Measurements from ENCODE around the gene PALS2.

The PALS2 gene, protein sequence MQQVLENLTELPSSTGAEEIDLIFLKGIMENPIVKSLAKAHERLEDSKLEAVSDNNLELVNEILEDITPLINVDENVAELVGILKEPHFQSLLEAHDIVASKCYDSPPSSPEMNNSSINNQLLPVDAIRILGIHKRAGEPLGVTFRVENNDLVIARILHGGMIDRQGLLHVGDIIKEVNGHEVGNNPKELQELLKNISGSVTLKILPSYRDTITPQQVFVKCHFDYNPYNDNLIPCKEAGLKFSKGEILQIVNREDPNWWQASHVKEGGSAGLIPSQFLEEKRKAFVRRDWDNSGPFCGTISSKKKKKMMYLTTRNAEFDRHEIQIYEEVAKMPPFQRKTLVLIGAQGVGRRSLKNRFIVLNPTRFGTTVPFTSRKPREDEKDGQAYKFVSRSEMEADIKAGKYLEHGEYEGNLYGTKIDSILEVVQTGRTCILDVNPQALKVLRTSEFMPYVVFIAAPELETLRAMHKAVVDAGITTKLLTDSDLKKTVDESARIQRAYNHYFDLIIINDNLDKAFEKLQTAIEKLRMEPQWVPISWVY

DNA sequence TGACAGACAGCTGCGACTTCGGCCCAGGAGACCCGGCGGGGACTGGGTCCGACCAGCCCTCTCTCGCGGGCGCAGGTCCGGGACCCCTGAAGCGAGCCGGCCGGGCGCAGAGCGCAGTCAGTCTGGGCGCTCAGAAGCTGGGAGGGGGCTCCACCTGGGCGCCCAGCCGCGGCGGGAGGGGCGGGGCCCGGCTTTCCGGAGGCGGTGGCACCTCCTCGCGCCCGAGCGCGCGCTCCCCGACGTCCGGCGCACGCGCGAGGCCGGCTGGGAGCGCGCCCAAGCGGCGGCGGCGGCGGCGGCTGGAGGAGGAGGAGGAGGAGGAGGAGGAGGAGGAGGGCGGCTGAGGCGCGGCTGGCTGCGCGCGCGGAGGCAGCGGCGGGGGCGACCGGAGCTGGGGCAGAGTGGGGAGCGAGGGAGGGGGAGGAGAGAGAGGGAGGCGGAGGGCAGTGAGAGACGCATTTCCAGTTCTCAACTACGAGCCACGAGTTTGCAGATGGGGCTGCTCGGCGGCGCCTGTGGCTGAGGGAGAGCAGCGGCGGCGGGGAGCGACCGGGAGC, at the start of gene PALS2:
TSS of gene PALS2 (plus strand) at position 456 of the 557 bp plus-strand sequence. CDS start 50,216 bp downstream, outside the sequence.
- peak; percentile 5 for DNase-seq

DNA sequence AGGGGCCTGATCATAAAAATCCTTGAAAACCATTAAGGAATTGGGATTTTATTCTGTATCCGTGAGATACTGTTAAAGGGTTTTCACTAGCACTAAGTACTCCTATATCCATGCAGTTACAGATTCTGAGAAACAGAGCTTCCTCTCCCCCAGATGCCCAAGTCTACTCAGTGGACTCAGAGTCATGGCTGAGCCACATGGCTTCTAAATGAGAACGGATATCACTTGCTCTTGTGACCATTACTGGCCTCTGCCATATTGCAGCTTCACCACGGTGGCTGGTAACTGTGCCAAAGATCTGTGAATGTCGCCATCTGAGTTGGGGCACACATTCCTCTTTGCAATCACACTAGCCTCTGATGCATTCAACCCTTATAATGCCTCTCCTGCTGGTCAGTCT, 42.0 kb upstream of the PALS2 start:
- DNase-seq = no peak

DNA sequence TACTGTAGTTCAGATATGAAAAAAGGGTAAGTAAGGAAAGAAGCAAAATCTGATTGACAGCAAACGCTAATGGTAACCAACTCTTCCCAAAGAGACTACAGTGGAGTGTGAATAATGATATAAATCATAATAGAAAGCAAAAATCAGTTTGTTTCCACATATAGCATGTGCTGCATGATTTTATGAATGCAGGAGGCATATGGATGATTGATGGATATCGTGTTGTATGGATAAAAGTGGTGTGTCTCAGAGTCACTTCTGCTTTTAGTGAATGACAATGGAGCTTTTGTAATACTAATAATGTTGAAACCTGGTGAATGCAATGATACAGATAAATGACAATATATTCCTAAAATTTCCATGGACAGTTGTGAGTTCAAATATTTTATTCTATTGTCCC, 36.6 kb upstream of the PALS2 start:
- DNase-seq = no peak

DNA sequence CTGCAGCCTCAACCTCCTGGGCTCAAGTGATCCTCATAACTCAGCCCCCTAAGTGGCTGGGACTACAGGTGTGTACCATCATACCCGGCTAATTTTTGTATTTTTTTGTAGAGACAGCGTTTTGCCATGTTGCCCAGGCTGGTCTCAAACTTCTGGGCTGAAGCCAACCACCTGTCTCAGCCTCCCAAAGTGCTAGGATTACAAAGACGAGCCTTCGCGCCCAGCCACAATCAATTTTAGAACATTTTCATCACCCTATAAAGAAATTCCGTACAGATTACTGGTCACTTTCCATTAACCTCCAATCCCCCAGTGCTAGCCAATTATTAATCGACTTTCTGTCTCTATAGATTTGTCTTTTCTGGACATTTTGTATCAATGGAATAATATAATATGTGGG, 32.3 kb upstream of the PALS2 start:
- no peak for DNase-seq

DNA sequence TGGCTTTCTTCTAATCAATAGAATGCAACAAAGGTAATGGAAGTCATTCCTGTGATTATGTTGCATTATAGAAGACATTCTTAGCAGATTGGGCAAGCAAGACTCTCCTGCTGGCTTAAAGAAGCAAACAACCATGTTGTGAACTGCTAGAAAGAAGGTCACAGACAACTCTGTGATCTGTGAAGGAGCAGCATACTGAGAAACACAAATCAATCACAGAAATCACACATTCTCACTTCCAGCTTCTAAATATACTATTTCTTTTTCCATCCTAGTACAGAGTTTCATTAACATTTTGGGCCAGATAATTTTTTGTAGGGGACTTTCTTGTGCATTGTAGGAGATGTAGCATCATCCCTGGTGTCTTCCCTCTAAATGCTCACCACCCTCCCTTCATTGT, 28.0 kb upstream of the PALS2 start:
- DNase-seq = no peak

DNA sequence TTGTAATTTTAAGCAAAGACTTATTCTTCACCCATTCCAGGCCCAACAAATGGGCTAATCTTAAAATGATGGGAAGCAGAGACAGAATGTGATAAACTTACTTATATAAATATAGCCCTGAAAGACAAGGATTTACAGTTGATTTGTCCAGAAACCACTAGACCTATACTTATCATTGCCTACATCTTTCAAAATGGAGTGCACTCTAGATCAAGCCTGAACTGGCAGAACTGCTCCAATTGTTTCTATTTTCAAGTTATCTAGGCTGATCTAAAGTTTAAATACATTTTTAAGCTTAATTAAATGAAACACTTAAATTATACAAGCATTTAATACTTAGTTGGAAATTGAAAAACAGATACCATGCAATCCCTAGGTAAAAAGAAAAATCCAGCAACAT, 24.9 kb upstream of the PALS2 start:
- no peak for DNase-seq

DNA sequence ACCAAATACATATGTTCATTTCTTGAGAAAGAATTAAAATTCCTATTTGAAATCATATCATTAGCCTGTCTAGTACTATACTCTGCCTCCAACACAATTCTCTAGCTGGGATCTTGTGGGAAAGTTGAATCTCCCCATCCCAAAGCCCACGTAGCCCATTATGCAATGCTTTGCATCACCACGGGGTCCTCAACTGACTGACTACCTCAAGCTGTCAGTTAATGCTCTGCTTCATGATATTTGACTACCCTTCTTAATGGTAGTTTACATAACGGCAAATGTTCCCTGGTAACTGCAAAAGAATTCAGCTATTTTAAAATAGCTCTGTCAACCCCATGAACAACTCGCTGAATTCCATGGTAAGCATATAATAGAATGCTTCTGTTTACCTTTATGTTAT, 23.3 kb upstream of the PALS2 start:
- no peak for DNase-seq

DNA sequence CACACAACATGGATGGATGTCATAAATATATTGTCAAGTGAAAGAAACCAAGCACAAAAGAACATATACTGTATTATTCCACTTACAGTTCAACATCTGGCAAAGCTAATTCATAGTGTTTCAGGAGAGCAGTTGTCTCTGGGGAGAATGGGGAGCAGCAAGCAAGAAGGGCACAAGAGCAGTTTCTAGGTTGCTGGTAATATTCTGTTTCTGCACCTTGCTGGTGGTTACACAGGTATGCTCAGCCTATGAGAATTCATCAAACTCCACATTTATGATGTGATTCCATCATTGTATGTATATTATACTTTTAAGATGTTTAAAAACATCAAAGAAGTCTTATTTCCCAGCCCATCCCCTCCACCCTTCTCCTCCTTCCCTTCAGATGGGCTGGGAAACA, 18.1 kb upstream of the PALS2 start:
- no peak for DNase-seq

DNA sequence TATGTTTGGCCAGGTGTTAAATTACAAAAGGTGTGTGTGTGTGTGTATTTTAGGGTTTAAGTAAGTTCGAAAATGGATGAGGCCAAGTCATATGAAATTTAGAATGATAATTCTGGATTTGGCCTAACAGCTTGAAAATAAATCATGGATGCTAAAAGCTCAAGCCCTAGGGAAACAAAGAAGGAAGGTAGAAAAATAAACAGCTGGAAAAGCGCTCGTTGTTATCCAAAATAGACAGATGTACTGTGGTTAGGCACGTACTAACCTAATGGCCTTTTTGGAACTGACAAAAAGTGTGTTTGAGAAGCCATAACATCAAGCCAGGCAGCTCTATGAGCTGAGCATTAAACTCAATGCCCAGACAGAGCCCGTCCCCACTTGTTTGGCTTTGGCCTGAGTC, 17.5 kb upstream of the PALS2 start:
- no peak for DNase-seq

DNA sequence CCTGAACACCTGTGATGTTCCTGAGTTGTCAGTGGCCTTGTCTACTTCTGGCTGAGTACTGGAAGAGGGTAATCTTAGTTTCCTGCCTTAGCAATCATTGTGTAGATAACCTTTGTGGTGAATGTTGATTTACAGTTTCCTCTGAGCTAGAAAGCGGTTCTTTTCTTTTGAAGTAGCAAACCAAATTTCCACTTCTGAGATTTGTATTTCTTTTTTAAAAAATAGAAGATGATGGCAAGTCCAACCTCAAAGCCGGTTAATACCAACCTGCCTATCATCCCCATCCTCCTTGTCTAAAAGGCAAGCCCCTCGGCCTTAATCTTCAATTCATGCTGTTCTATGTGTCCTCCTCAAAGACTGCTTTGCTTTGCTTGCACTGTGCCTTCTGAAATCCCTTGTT, 12.5 kb upstream of the PALS2 start:
- no peak for DNase-seq

DNA sequence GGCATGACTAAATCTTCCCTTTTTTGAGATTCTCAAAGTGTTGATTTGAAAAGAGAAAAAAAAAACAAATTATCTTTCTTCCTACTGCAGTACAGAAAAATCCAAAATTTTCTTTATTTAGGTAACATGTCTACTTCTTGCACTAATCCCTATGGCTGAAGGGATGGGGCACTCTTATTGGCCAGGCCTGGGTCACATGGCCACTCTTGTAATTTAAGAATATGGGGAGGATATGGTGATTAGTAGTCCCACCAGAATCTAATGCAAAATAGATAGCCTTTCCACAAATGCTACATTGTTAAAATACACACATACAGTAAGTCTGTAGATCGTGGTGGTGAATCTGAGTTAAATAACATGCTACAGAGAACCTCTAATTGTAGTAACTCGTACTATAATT, 7.0 kb upstream of the PALS2 start:
- DNase-seq = no peak

DNA sequence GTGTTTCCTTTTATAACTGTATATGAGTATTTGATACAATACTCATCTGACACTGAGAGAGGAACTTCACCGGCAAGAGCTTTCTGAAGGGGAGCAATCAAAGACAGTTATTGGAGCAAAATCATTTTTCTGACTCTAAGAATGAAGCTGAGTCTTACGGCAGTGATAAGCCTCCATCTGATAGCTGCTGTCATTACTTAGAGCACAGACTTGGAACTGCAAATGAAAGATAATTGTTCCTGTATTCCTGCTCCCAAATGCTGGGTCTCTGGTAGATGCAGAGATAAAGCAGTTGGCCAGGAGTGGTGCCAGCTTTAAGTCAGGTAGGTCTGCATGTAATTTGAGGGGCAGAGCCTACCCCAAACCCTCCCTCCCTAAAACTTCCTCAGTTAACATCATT, 2.3 kb upstream of the PALS2 start:
- no peak for DNase-seq

DNA sequence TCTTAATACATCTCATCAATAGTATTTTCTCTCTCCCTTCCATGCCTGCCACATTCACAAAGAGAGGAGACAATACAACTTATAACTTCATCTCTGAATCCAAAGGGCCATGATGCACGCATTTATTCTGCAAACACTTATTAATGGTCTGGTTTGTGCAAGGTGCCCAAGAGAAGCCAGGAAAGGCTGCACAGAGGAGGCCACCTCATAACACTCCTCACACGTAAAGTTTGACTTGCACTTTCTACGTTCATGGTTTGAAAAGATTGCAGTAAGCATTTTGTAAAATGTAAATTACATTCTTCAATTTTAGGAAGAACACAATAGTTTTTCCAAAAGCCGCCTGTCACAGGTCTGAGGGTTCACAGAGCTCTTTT, 1.2 kb upstream of the PALS2 start:
- no peak for DNase-seq

DNA sequence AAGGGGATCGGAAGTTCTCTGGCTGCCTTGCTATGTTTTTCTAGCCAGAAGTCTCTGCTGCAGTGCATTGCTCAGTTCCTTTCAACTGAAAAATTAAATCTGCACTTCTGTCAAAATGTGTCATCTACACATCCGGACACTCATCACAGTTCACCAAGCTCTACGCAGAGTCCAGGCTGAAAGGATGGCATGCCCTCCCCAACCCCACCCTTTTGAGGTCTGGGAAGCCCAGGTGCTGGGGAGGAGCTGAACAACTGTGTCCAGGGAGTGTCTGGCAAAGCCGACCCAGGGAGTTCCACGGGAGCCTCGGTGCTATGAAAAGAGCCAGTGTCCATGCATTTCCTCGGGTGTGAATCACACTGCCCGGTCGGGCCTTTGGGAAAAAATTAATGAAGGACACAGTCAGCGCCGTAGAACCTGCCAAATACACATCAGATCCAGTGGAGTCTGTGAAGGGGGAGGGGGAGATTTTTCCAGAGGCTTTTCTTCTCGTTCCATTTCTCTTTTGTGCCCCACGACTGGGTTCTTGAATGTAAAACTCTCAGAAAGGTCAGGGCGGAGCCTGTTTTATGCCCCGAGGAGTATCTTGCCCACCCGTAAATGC, 757 bp upstream of the PALS2 start:
- no peak for DNase-seq

DNA sequence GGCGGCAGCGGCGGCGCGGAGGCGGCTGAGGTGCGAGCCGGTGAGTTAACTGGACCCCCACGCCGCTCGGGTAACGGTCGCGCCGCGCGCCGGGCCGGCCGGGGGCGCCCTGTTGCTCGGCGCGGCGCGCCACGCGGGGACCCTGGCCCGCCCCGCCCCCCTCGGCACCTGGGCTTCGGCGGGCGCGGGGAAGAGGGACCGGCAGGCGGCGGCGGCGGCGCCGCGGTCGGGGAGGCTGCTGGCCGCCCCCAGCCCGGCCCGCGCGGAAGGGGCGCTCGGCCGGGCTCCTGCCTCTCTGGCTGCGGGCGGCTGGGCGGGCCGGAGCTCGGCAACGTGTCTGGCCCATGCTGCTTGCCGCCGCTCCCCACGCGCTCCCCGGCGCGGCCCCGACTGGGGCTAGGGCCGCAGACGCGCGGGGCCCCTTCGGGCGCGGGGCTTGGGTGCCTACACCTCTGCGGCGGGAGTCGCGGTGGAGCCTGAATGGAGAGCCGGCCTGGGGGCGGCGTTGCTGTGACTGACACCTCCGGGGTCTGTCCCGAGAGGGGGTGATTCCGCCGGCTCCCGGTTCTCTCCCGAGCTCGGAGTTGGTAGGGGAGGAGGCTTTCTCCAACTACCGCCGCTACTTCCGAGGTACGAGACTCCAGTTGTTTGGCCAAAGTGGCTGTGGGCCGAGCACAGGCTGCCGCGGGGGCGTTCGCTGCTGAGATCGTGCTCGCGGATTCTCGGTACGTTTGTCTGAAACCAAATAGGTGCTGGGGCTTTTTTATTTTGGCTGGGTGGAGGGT, 494 bp downstream of the PALS2 start:
- no peak for DNase-seq

DNA sequence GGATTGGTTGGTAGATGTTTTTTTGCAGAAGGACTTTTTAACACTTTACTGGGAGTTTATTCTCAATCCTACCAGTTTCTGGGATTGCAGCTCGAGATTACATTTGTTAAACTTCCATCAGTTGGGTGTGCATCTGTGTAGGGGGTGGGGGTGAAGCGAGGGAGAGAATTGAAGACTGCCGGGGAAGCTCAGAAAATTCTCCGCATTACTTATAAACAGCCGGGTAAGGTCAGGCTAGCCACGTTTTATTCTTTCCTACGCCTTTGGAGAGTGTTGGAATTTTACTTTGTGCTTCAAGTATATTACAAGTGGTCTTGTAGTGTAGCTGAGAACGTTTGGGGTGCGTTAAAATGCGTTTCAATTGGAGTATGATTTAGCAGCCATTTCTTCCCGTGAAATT, 1.1 kb downstream of the PALS2 start:
- DNase-seq = no peak

DNA sequence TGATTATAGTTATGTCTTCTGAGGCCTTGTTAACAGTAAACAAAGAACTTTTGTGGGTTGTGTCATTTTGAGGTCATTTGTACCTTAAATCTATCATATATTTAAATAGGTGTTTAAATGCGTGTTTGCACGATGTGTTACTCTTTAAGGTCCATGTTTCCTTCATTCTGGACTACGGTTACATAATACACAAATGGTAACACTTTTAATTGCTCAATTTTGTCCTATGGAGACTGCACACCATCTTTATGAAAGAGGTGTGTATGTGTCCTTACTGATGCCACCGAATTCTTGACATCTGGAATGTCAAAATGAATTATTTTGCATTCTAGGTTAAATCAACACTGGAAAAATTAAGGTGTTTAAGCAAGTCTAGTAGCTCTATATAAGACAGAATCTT, 1.7 kb downstream of the PALS2 start:
- DNase-seq = no peak

DNA sequence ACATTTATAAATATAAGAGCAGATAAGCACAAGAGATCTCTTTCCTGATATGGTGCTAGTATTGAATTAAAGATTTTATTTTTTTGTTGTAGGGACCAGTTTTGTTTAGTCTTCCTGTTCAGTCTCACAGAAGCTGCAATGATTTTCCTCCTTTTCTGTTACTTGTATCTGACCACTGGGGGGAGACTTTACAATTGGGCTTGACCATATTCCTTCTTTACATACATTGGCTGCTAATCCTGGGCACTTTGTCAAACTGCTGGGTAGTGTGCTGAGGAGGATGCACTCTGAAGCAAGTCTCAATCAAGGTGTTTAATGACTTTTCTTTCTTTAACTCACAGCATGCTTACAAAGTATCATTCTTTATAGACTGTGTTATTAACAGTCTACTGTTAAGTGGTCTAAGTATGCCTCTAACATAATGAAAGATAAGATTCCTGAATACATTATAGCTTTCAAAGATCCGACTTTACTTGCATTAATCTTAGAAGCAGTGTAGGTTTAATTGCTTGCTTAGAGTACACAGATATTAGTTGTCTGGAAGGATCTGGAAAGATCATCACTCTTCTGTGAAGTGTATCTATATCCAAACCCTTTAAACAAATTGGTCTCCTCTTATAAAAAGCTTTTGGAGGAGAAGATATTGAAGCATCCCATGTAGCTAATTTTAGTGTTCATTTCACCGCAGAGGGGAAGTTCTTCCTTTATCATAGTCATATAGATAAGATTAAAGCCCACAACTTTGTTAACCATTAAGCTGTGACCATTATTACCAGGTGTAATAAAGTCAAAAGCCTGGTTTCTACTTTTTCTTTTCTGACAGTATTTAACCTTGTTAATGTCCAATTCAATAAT, 3.1 kb downstream of the PALS2 start:
- DNase-seq = peak; percentile 5

DNA sequence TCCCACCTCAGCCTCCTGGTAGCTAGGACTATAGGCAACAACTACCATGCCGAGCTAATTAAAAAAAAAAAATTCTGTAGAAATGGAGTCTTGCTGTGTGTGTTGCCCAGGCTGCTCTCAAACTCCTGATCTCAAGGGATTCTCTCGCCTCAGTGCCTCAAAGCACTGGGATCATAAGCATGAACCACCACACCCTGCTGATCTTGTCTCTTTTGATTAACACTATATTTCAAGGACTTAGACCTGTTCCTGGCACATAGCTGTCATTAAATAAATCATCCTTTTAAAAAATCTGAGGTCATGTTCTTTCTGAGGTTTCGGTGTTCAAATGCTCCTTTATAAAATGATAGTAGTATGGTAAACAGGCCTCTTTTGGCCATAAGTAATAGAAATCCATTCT, 4.8 kb downstream of the PALS2 start:
- no peak for DNase-seq

DNA sequence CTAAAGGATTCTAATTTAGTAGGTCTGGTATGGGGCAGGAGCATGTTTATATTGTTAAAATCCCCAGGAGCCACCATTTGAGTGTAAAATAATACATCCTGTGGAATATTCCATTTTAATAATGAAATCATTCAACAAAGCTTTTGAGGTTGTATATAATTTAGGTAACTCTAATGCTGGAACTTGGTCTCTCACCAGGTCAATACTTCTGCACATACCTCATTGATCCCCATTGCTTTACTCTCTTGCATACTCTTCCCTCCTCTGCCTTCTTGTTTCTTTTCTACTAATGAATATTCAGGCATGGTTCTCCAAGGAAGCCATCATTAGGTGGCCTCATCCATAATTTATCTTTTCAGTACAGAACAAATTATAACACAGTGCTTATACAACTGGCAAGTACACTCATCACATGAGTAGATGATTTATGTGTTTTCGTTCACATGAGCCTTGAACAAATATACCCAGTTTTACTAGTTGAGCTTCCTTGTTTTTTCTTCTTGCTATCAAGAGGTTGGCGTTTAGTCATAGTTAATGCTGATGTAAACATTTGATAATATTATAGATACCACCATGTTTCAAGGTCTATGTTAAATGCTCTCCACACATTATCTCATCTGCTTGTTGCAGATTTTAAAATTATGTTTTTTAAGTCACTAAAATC, 7.2 kb downstream of the PALS2 start:
- DNase-seq = no peak

DNA sequence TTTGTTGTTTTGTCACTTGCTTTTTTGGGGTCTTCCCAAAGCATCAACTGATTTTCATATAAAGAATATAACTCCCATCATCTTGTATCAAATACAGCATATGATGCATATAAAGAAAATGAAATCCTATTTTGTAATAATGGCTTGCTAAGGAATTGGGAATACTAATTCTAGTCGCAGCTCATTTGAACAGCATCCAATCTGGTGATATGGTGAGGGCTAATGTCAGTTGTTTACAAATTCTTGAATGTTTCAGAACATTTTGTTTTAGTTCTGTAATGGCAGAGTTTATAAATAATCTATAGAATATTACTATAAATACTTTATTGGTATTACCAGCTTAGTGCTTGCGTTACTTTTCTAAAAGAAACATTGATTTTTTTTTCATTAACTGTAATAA, 8.9 kb downstream of the PALS2 start:
- no peak for DNase-seq

DNA sequence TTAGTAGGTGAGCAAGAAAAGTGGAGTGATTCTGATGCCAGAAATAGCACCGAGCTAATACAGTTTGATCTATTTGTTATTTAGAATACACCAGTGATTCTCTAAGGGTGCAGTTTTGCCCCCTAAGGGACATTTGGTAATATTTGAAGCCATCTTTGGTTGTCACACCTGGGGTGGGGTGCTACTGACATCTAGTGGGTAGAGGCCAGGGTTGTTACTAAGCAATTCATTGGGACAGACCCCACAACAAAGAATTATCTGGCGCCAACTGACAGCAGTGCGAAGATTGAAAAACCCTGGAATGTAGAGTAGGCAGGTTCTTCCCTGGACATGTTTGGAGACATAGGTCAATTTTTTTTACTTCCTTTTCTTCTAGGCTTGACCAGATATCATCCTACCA, 14.6 kb downstream of the PALS2 start:
- no peak for DNase-seq
